WTC11 (cell line): ENCODE data around the gene TNRC6A.

Experiments
- ATF3 ChIP-seq: sonication (generic); formaldehyde crosslinking; conservative IDR thresholded peaks from 2 replicates; pipeline ENCODE4 v1.8.1; 2022; ENCODE audit warnings: mild to moderate bottlenecking, missing genetic modification reagents
- CREM ChIP-seq: sonication (generic); formaldehyde crosslinking; IDR thresholded peaks from 2 replicates; pipeline ENCODE4 v1.8.1; 2022; ENCODE audit warnings: mild to moderate bottlenecking, missing genetic modification reagents, moderate library complexity
- CTCF ChIP-seq: fragments of 200-600 bp; IDR thresholded peaks from 2 replicates; pipeline ENCODE4 v1.8.0; 2022; ENCODE audit warnings: antibody characterized with exemption
- FOXP4 ChIP-seq: sonication (generic); formaldehyde crosslinking; IDR thresholded peaks from 2 replicates; pipeline ENCODE4 v1.8.0; 2022; ENCODE audit warnings: mild to moderate bottlenecking, missing genetic modification reagents
- GRHL2 ChIP-seq: fragments of 250-450 bp; sonication (Bioruptor Pico); IDR thresholded peaks from 2 replicates; pipeline ENCODE4 v1.8.0; 2022; ENCODE audit warnings: mild to moderate bottlenecking, moderate library complexity; ENCODE audit not compliant: insufficient replicate concordance, severe bottlenecking
- HMGA2 ChIP-seq: fragments of 250-450 bp; sonication (Bioruptor Pico); IDR thresholded peaks from 2 replicates; pipeline ENCODE4 v1.4.0; 2021; ENCODE audit warnings: mild to moderate bottlenecking, moderate library complexity
- TEAD4 ChIP-seq: sonication (generic); formaldehyde crosslinking; IDR thresholded peaks from 2 replicates; pipeline ENCODE4 v1.8.0; 2022; ENCODE audit warnings: mild to moderate bottlenecking, missing genetic modification reagents

GRCh38 chr16:24851700-24852099 is 122.2 kb downstream of the TNRC6A start:
- TF ChIP-seq CTCF, result no peak
- no peak for TF ChIP-seq ATF3 (CRISPR knock-in tag)
- TF ChIP-seq TEAD4 (CRISPR knock-in tag), result no peak
- no peak for TF ChIP-seq CREM (CRISPR knock-in tag)
- TF ChIP-seq GRHL2 (CRISPR knock-in tag), result no peak
- no peak for TF ChIP-seq HMGA2 (CRISPR knock-in tag)
- TF ChIP-seq FOXP4 (CRISPR knock-in tag), result no peak
